Osteoblast (primary cell): Measurements from ENCODE around the gene SAMD3. TPM values are rescaled to one million over a fixed set of nuclear protein-coding genes. Genes with fewer than 3 reads are reported as not detected.

Source experiments
- DNase-seq: peaks from one replicate; pipeline ENCODE4 v3.0.0; 2011; ENCODE audit warnings: low spot score, mixed read lengths; ENCODE audit not compliant: insufficient read length; ENCODE audit errors: missing footprints
- H2AFZ ChIP-seq: 2 replicates; pipeline ENCODE4 v1.6.0; 2011; ENCODE audit warnings: mild to moderate bottlenecking, low read length
- H3K27ac ChIP-seq: 2 replicates; pipeline ENCODE4 v1.5.1; 2011; ENCODE audit warnings: mild to moderate bottlenecking, low read depth, low read length, moderate library complexity
- H3K27me3 ChIP-seq: 2 replicates; pipeline ENCODE4 v1.6.0; 2012; ENCODE audit warnings: mild to moderate bottlenecking, control low read depth, inconsistent platforms, low read length, moderate library complexity; ENCODE audit not compliant: insufficient read depth
- H3K36me3 ChIP-seq: 2 replicates; pipeline ENCODE4 v1.5.1; 2011; ENCODE audit warnings: mild to moderate bottlenecking, low read length, control low read depth, moderate library complexity; ENCODE audit not compliant: insufficient read depth
- H3K4me1 ChIP-seq: 2 replicates; pipeline ENCODE4 v1.5.1; 2011; ENCODE audit warnings: mild to moderate bottlenecking, low read length, control low read depth, moderate library complexity; ENCODE audit not compliant: insufficient read depth
- H3K4me2 ChIP-seq: 2 replicates; pipeline ENCODE4 v1.6.0; 2011; ENCODE audit warnings: mild to moderate bottlenecking, low read length; ENCODE audit not compliant: insufficient read depth
- H3K4me3 ChIP-seq: fragments of 200-600 bp; sonication (generic); 3 replicates; pipeline ENCODE4 v1.5.1; 2012; ENCODE audit warnings: mild to moderate bottlenecking, low read length, inconsistent platforms; ENCODE audit not compliant: insufficient read depth
- H3K79me2 ChIP-seq: 2 replicates; pipeline ENCODE4 v1.6.0; 2012; ENCODE audit warnings: mild to moderate bottlenecking, low read length, control low read depth, inconsistent platforms; ENCODE audit not compliant: insufficient read depth
- H3K9me3 ChIP-seq: 2 replicates; pipeline ENCODE4 v1.5.1; 2011; ENCODE audit warnings: low read depth, low read length, control low read depth
- H4K20me1 ChIP-seq: 2 replicates; pipeline ENCODE4 v1.6.0; 2012; ENCODE audit warnings: mild to moderate bottlenecking, low read length, control low read depth; ENCODE audit not compliant: insufficient read depth
- CTCF ChIP-seq: IDR thresholded peaks from 2 replicates; pipeline ENCODE4 v1.5.1; 2011; ENCODE audit warnings: mild to moderate bottlenecking, low read depth, low read length, moderate library complexity; ENCODE audit errors: extremely low read depth
- total RNA-seq: library from RNA; depleted of rRNA; stranded (reverse); fragments of >200 nt; gene quantifications from 2 replicates; pipeline ENCODE4 v1.2.3, GENCODE V29; 2012

The SAMD3 gene
- total RNA-seq, 1 donor = 0.72 TPM

GRCh38 chr6:130116273-130116672 lies 106.5 kb downstream of the SAMD3 start:
- Histone ChIP-seq H3K27ac (no peak overlapping the region), H4K20me1 (no peaks in the 10 kb centered on the region), H3K79me2 (no peaks in the 10 kb centered on the region), H2AFZ (no peak overlapping the region), H3K36me3 (no peaks in the 10 kb centered on the region), H3K9me3 (no peaks in the 10 kb centered on the region), H3K27me3 (no peaks in the 10 kb centered on the region), H3K4me3 (no peak overlapping the region), H3K4me1 (no peaks in the 10 kb centered on the region), H3K4me2 (no peak overlapping the region)
- no peak for DNase-seq
- no peak for TF ChIP-seq CTCF

- Histone ChIP-seq H2AFZ (no peak overlapping the region), H3K4me3 (no peak overlapping the region), H3K27ac (no peak overlapping the region), H3K36me3 (no peaks in the 10 kb centered on the region), H3K79me2 (no peaks in the 10 kb centered on the region), H4K20me1 (no peaks in the 10 kb centered on the region), H3K9me3 (no peaks in the 10 kb centered on the region), H3K4me2 (no peak overlapping the region), H3K27me3 (no peaks in the 10 kb centered on the region), H3K4me1 (no peaks in the 10 kb centered on the region)
- DNase-seq = no peak
- no peak for TF ChIP-seq CTCF
These were observed 107.7 kb downstream of the SAMD3 start for GRCh38 chr6:130115036-130115435.

- Histone ChIP-seq H3K27ac (no peak overlapping the region), H3K9me3 (no peaks in the 10 kb centered on the region), H3K27me3 (no peaks in the 10 kb centered on the region), H3K36me3 (no peaks in the 10 kb centered on the region), H3K4me1 (no peaks in the 10 kb centered on the region), H2AFZ (no peak overlapping the region), H3K4me2 (no peak overlapping the region), H3K4me3 (no peak overlapping the region), H3K79me2 (no peaks in the 10 kb centered on the region), H4K20me1 (no peaks in the 10 kb centered on the region)
- no peak for DNase-seq
- no peak for TF ChIP-seq CTCF
These were observed 109.5 kb downstream of the SAMD3 start for GRCh38 chr6:130113201-130113710.

- no peaks in the 10 kb centered on the region for H4K20me1 ChIP-seq
- DNase-seq = no peak
These were observed 111.7 kb downstream of the SAMD3 start for GRCh38 chr6:130111031-130111430.

More at GRCh38 chr6:130111031-130111430, 111.7 kb downstream of the SAMD3 start:
- H3K4me2 ChIP-seq = no peak overlapping the region
- no peak for TF ChIP-seq CTCF
- H3K27me3 ChIP-seq = no peaks in the 10 kb centered on the region
- no peaks in the 10 kb centered on the region for H3K9me3 ChIP-seq
- no peak overlapping the region for H3K27ac ChIP-seq
- H3K36me3 ChIP-seq = no peaks in the 10 kb centered on the region
- no peaks in the 10 kb centered on the region for H3K79me2 ChIP-seq
- H3K4me3 ChIP-seq = no peak overlapping the region
- no peak overlapping the region for H2AFZ ChIP-seq
- H3K4me1 ChIP-seq = no peaks in the 10 kb centered on the region
